Measurements from ENCODE around the gene BYSL.

Gene BYSL

DNA sequence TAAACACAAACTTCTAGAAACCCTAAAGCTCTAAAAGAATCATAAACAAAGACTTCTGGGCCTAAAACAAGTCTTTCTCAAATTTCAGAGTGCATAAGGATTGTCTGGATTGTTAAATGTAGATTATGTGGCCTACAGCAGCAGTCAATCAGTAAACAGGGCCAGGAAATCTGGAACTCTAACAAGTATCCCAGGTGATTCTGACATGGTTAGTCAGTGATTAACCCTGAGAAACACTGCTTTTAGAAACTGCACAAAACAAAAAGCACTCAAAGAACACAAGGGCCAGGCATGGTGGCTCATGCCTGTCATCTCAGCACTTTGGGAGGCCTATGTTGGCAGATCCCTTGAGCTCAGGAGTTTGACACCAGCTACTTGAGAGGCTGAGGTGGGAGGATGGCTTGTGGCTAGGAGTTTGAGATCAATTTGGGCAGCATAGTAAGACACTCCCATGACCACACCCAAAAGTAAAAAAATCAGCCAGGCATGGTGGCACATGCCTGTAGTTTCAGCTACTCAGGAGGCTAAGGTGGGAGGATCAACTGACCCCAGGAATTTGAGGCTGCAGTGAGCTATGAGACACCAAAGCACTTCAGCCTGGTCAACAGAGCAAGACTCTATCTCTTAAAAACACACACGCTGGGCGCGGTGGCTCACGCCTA, 6.3 kb upstream of the BYSL start:
- no peak for DNase-seq

DNA sequence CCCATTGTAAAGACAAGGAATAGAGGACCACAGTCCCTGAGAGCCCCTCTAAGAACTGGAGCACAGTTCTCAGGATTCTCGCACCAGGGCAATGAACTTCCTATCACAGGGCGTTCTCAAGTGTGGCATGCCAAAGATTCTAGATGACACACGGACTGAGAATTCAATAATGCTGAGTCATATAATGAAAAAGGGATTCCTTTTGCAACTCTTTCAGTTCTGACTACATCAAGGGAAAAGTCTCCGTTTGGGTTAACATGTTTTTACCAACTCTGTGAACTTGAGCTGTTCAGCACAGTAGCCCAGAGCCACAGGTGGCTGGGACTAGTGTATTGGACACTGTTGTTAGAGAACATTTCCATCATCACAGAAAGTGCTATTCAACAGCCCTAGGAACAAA, 3.8 kb upstream of the BYSL start:
- DNase-seq: no peak

DNA sequence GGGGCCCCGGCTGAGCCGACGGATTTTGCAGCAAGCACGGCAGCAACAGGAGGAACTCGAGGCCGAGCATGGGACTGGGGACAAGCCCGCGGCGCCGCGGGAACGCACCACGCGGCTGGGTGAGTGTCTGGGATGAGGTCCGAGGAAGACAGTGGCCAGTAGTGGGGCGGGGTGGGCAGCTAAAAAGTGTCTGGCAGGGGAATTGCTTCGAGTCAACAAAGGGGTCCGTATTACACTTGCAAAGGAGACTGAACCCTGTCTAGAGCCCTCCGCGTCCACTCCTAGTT, 356 bp downstream of the BYSL start:
- DNase-seq: no peak

DNA sequence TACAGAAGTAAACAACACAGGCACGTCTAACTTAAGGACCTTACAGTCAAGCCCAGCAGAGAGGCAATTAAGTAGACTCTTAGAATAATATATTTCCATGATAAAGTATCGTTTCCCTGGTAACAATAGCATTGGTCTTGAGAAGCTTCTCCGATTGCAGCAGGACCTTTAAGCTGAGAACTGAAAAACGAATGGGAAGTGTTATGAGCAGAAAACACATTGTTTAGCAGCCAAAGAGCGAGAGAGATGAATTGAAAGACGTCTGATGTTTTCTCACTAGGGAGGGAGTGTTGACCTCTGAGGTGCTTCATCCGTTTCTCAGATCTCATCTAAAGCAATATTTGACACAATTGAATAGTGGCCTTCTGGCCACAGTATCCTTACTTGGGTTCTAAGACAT, 855 bp downstream of the BYSL start:
- DNase-seq: no peak

DNA sequence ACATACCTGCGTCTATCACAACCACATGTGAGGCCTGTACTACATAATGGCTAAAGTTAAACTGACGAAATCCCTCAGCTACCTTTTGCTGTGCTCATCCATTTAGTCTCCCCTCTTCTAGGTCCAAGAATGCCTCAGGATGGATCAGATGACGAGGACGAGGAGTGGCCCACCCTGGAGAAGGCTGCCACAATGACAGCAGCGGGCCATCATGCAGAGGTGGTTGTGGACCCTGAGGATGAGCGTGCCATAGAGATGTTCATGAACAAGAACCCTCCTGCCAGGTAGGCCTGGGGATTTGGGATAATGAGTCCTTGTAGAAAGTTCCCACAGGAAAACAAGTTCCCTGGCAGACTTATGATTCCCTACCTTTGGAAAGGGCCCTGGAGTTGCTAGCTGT, 6.0 kb downstream of the BYSL start:
- no peak for DNase-seq

DNA sequence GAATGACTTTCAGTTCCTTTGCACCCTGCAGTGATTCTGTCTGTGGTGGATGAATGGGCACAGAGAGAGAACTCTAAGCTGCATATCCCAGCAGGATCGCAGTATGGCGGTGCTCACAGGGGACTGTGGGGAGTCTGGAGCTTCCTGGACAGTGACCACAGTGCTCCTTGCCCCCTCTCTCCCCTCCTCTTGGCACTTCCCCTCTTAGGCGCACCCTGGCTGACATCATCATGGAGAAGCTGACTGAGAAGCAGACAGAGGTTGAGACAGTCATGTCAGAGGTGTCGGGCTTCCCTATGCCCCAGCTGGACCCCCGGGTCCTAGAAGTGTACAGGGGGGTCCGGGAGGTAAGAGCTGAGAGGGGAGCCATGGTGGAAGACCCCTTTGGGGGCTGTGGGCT, 8.6 kb downstream of the BYSL start:
- no peak for DNase-seq

DNA sequence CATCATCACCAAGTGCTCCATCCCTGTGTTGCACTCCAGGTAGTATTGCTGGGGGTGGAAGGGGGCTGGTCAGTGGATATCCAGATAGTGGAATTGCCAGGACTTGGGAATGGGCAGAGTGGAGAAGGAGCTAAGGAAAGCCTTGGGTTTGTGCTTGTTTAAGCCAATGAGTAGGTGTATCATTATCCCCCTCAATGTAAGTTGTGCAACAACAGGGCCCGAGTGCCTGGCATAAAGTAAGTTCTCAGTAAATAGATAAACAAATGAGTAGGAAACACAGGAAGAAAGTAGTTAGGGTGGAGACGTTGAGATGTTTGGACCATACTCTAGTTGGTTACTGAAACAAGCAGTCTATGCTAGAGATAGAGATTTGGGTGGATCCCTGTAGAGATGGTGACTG, 10.5 kb downstream of the BYSL start:
- DNase-seq: no peak

DNA sequence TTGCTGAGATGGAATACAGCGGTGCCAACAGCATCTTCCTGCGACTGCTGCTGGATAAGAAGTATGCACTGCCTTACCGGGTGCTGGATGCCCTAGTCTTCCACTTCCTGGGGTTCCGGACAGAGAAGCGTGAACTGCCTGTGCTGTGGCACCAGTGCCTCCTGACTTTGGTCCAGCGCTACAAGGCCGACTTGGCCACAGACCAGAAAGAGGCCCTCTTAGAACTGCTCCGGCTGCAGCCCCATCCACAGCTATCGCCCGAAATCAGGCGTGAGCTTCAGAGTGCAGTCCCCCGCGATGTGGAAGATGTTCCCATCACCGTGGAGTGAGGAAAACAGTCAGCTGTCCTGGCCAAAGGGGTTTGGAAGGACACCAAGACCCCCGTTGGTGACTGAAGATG, 11.1 kb downstream of the BYSL start:
- no peak for DNase-seq

DNA sequence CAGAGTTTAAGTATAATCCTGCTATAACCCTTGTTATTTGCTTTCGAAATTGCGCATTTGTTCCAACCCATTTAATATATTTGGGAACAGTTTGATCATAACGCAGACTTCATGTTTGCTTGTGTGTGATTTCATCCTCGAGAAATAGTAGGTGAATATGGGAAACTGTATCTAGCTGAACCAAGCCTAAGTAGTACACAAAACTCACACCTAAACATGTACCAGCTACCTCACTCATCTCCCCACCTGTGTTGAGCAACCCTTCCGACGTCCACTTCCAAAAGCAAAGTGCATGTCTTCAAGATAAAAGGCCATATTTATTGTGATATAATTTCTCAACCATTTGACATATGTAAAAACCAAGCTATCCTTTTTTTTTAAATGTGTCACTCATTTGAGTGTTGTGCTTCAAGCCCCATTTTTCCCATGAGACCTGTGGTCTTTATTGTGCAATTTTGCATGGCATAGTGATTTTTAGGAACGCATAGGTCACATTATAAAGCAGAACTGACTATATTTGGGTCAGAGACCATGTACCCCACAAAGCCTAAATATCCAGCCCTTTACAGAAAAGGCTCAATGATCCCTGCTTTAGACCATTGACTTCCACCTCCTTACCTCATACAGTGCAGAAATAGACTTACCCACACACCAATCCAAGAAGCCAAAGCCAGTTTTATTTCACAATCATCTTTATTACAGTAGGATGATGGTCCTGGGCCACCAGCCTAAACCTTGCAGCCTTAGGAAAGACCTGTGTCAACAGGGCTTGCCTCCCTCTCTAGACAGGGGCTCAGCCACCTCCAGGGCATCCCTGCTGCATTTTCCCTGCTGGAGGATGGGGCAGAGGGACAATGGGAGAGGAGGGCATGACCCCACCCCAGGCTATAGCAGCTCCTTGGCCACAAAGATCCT, 13.2 kb downstream of the BYSL start:
- no peak for DNase-seq

DNA sequence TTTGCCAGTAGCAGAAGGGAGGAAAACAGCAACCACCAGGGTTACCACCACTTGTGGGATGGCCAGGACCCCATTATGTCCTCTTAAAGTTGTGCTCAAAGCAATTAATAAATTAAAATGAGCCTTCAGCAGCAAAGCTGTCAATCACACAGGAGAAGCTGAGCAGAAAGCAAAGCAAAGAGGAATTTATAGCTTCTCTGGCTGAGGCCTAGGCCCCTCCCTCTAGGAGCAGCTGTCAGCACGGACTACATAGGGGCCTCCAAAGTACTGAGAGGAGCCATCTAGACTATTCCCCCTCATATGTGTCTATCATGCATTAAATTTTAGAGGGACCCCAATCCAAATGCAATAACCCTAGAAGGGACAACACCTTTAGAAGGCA, 13.9 kb downstream of the BYSL start:
- DNase-seq: no peak

DNA sequence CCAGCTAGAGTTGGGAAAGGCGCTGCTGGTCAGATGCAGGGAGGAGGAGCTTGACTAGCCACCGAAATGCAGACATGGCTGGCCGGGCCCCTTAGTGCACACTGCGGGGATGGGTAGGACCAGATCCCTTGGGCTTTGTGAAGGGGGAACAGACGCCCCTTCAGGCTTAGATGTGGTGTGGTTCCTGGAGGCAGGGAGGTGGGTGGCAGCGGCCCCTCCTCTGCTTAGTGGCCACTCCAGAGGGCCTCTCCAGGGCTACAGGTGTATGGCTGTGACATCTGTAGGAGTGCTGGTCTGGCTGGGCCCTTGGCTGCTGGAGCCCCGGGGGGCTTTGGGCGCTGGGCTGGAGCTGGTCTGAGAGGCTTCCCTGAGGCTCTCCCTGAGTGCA, 14.4 kb downstream of the BYSL start:
- DNase-seq: no peak

DNA sequence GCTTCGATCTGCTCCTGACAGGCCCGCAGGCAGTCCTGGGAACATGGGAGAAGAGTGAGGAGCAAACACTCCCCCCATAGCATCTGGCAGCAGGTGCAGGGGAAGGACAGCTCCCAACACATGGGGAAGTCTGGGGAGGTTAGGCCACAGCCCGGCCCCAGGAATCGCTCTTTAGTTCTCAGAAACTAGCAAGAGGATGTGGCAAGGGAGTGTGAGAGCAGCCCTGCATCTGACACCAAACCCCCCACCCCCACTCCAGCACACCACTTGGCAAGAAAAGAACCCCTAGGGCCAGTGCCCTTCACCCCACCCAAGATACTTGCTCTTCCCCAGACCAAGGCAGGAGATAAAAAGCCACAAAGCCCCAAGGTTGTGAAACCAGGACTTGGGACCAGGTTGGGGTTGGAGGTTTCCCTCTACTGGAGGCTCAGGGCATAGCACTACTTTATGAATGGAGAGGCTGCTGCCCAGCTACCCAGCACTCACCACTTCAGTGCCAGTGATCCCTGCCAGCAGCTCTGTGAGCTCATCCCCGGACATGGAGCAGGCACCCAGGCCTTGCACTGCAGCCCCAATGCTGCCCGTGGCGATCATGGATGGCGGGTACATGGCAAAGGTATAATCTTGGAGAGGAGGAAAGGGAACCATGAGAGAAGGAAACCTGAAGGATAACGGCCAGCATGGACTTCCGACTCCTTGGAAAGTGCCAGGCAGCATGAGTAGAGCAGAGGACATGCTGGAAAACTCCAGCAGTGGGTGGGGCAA, 15.0 kb downstream of the BYSL start:
- peak; percentile 60 for DNase-seq

DNA sequence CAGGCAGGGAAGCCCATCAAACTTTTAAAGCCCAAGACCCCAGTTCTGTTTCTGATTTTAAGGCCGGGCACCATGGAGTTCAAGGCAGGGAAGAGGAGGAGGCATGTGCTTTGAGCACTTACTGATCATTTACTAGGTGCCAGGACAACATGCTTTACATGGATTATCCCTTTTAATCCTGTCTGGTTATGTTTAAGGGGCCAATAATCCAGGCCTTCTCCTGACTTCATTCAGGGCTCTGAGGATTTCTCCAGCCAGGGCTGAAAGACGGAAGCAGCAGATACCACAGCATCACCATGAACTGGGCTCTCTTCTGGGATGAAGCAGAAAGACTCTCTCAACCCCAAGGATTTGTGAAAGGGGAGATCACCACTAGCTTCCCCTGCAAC, 16.2 kb downstream of the BYSL start:
- DNase-seq: no peak

DNA sequence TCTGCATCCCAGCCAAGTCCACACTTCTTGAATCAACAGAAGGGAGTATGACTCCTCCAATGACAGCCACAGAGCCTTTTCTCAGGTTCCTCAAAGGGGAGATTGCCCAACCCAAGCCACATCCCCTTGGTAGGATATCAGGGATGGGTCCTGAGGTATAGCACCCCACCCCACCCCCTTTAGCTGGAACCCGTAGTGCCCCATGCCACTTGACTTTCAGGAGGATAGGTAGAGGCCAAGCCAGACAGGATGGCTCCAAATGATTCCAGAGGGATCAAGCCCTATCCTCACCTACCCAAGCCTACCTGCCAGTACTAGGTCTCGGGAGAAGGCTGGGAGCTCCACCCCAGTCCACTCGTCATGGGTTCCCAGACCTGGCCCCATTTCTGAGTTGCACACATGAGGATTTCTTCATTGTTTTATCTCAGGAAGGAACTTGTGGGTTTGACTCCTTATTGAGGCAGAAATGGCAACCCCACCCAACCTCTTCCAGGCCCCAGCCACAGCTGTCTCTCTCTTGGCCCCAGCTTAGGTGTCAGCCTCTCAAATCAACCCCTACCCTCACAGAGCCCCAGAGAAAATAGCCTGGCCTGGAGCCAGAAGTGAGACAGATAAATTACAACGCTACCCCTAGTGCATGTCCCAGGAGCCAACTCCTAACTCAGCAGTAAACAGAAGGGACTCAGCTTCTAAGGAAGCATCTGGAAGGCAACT, 16.7 kb downstream of the BYSL start:
- peak; percentile 54 for DNase-seq

DNA sequence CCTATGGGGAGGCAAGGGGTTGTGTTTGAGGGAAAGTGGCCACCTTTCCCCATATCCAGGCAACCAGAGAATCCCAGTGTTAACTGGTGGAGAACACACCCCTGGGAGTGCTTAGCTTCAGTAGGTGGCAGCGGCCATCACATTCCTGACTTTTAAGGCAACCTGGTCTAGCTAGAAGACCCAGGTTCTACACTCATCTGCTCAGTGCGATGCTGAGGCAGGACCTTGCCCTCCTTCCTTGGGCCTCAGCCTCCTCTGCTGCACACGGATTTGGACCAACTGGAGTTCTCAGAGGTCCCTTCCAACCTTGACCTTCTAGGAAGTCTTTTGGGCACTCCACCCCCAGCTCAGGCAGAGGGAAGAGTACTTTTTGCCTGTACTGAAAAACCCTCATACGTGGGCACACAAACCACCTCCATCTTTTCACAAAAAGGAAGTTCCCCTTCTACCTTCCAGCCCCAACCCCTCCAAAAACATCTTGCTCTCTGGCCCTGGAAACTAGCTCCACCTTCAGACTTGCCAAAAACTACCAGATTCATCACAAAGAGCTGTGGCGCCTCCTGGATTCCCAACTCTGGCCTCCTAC, 17.4 kb downstream of the BYSL start:
- DNase-seq: no peak

DNA sequence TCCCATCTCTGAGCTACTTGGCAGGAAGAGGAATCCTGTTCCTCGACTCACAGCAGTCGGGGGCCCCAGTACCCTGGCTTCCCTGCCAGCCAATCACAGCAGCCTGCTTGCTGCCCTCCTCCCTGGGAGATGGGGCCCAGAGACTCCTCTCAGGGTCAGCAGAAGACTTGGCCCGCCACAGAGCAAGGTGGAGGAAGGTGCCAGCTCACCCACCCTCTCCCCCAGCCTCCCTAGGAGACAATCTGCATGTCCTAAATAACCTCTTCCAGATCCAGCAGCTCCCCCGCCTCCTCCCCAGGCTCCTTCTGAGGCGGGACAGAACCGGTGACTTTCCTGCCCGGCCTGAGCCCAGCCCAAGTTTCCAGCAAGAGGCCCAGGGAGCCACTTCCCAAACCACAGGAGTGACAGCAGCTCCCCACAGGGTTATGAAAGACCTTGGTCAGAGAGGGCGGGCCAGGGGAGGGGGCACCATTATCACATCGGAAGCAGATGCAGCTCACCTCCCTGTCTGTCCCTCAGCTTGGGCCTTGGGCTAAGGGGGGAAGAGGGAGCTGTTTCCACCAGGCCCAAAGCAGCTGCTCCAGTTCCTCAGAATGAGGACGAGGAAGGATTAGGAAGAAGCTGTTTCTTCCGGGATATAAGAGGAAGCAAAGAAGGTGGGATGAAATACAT, 18.0 kb downstream of the BYSL start:
- DNase-seq: peak; percentile 84

DNA sequence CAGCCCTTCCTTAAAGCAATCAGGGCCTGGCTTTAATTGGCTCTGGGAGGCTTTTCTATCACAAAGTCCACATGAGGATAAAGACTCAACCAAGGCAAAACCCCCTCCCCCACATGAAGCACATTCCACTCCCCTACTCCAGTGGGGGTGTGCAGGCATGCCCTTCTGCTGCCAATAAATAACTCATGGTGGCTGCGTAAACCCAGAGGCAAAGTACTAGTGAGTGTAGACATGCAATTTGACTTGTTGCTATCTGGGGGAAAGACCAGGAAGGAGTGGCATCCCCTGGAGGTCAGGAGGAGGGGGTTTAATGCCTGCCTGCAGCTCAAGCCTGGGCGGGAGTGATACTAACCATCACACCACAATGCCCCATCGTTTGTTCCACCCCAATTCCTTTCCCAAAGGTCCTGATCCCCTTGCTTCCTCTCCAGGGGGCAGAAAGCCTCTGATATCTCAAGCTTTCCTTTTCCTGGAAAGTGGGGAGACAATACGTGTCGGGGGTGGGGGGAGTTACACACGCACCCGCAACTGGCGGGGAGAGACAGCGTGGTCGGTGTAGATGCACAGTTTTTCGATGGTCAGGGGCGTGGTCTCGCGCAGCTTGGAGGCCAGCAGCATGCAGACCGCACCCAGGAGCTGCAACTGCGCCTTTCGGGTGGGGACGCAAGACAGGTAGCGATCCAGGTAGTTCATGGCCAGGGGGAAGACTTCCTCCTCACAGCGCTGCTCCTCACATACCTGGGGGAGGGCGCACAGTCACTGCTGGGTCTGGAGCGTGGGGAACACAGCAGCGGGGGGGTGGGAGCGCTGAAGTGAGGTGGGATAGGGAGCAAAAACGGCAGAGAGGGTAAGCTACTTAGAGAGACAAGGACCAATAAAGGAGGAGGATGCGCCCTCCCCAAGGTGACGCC, 18.8 kb downstream of the BYSL start:
- DNase-seq: peak; percentile 51

DNA sequence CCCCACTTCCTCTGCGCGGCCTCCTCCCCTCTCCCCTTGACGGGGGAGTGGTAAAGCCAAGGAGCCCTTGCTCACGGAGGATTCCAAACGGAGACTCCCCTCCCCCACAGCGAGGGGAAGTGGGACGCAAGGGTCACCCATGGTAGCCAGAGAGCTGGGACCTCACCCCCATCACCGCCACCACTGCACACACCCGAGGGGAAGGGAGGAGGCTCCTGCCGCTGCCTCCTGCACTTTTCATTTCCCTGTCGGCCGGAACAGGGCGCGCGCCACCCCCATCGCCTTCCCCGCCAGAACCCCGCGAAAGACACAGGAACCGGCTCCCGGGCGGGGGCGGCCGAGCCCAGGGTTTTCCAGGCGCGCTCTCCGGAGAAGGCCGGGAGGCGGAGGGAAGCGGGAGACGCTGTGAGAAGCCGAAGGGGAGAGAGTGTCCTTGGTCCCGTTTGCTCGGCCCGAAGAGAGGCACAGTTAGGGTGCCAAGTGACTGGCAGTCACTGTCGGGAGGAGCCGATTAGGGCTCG, 19.5 kb downstream of the BYSL start:
- DNase-seq: peak; percentile 60

DNA sequence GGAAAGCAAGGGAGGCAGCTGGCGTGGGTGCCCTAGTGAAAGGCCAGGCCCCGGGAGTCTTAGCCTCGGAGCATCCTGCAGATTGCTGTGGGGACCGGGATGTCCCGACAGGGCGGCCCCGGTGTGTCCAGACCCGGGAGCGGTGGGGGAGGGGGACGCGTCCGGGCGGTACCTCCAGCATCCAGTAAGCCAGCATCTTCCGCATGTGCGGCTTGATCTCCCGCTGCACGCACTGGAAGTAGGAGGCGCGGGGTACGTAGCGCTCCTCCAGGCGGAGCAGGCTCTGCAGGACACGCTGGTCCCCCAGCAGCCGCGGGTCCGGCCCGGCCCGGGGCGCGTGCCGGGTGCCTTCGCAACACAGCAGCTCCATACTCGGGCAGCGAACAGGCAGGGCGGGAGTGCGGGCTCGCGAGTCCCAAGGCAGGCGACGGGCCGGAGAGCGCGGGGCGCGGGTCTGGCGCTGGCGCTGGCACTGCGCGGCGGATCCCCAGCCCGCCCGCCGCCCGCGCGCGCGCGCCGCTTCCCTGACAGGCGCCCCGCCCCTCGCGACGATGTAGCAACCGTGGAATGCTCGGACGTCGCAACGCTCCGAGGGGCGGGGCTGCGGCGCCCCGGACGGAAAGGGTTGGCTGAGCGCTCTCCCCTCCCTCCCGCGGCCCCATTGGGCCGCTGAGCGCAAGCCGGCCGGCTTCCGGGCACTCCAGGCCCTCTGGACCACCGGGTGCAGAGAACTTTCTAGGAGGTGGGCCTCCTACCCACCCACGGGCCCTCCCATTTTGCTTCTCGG, 20.2 kb downstream of the BYSL start, which contains the start of gene CCND3:
Gene CCND3, minus strand, starts transcription at position 529 of the 787 bp plus-strand sequence. Its CDS starts 159 bp downstream, at position 370.
- peak; percentile 93 for DNase-seq

Measured in left hindlimb (tissue), 1 donor.